HG03460 (cell line): Measurements from ENCODE around the gene SLC2A11.
A peak's percentile ranks its signal among the peaks of the same experiment; 100 is the strongest.
"Not testable (repeated sequence)": the region's sequence is repeated elsewhere in the genome, so short reads cannot be mapped to it uniquely, and the experiment has no call there.

ENCODE experiments used
- ATAC-seq: cut with Tn5 transposase; IDR thresholded peaks from one replicate; pipeline ENCODE4 v1.9.1; 2021; ENCODE audit not compliant: unreplicated experiment

Gene SLC2A11

DNA sequence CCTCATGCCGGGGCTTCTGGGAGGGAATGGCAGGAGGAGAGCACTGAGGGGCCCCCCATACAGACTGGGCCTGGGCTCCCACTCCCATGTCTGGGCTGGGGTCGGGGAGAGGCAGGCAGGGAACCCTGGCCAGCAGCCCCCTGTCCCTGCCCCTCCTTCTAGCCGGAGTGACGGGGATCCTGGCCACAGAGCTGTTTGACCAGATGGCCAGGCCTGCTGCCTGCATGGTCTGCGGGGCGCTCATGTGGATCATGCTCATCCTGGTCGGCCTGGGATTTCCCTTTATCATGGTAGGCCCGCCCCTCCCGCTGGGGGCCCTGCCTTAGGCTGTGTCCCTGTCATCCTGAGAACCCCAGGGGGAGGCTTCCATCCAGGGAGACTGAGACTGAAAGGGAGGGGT lies 26.5 kb downstream of the SLC2A11 start:
- no peak for ATAC-seq

DNA sequence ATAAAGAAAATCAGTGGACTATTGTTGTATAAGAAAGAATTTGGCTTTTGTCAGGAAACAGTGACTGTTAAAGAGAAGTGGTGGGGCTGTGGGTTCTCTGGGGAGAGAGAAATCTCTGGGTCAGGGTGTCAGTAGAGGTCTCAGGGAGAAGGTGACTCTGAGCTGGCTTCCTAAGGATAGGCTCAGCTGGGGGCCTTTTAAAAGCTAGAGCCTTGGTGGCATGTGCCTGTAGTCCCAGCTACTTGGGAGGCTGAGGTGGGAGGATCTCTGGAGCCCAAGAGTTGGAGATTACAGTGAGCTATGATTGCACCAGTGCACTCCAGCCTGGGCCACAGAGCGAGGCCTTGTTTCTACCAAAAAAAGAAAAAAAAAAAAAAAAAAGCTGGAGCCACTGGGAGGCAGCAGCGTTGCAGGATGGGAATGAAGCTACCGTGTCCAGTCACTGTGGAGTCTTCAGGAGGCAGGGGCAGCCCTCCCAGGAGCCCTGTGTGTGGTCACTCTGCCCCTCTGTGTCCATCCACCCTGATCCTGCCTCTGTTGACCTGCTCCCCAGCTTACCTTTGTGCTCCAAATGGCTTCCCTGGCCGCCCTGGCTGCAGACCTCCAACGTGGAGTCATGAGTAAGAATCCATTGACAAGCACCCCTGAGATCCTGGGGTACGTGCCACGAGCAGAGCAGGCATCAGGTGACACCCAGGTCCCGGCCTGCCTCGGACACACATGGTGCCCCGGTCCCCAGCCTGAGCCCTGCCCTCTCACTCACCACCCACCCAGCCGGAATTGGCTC lies 31.1 kb downstream of the SLC2A11 start:
- no peak for ATAC-seq

DNA sequence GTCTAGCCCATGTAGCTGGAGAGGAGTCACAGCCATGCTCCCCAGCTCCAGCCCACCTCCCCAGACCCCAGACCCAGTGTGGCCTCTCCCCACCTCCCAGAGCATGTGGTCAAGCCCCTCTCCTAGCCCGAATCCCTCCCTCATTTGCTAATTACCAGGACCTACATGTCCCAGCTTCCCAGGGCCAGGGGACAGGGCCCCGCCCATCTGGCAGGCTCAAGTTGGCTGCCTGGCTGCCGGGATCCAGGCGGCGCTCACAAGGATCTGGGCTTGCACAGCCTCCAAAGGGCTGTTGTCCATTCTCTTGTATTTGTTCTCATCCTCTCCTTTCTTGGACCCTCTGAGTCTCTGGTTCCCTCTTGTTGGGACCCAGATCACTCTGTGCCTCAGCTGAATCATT lies 31.9 kb downstream of the SLC2A11 start:
- ATAC-seq: no peak

DNA sequence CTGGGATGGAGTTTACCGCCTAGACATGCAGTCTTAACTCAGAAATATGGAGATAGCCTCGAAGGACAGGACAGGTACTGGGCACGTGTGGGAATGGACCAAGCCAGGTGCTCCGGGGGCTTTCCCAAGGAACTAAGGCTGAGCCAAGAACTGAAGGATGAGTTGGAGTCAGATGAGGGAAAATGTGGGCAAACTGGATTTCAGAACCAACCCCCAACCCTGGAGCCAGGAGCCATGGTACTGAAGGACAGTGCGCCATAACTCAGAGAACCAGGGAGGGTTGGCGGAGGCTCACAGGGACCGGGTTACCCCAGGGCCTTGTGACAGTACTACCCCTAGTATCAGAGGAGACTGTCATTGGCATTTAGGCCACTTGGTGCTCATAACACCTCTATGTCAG lies 34.1 kb downstream of the SLC2A11 start:
- ATAC-seq: no peak

DNA sequence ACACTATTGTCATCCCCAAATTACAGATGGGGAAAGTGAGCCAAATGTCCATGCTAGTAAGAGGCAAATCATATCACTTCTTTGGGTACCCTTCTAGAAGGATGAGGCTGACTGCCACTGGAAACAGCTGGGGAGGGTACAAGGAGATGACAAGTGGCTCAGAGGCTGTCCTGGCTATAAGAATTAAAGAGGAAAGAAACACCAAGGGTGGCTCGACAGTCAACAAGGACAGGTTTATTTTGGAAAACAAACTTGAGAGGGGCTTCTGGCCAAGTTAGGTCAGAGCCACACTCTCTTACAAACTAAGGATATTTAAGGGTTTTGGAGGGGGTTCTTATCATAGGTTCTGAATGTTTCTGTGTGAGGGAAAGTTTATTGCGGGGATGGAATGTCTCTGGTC lies 34.5 kb downstream of the SLC2A11 start:
- no peak for ATAC-seq

DNA sequence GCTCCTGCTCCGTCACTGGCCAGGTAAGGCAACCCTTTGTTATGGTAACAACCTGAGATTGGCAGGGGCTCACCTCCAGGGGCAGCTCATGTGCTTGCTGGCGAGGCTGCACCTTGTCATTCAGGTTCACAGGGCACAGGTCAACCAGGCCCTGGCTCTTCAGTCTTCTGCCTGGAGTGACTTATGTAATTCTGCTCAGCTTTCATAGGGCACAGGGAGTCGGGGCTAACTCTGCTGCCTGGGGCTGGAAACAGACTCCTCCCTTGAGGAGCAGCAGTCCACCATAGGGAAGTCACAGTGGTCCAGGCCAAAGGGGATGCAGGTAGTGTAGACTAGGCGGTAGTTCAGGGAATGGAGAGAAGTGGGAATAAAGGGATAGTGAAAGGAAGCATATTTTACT lies 35.0 kb downstream of the SLC2A11 start:
- ATAC-seq: no peak

DNA sequence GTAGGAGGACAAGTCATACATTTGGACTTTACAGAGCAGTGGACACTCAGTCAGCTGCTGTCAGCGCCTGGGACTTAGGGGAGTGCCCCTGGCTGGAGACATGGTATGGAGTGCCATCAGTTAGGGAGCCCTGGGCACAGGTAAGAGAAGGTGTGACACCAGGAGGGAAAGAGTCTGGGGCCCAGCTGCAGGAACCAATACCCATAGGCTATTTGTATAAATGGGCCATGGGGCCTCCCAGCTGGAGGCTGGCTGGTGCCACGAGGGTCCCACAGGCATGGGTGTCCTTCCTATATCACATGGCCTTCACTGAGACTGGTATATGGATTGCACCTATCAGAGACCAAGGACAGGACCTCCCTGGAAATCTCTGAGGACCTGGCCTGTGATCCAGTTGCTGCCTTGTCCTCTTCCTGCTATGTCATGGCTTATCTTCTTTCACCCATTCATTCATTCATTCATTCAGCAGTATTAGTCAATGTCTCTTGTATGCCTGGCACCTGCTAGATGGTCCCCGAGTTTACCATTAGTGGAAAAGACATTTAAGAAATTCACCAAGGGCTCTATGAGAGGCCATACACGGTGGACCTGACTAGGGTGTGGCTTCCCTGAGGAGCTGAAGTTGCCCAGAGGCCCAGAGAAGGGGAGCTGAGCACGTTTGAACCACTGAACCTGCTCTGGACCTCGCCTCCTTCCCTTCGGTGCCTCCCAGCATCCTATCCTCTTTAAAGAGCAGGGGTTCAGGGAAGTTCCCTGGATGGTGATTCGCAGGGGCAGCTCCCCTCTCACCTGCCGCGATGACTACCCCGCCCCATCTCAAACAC lies 35.7 kb downstream of the SLC2A11 start:
- no peak for ATAC-seq

DNA sequence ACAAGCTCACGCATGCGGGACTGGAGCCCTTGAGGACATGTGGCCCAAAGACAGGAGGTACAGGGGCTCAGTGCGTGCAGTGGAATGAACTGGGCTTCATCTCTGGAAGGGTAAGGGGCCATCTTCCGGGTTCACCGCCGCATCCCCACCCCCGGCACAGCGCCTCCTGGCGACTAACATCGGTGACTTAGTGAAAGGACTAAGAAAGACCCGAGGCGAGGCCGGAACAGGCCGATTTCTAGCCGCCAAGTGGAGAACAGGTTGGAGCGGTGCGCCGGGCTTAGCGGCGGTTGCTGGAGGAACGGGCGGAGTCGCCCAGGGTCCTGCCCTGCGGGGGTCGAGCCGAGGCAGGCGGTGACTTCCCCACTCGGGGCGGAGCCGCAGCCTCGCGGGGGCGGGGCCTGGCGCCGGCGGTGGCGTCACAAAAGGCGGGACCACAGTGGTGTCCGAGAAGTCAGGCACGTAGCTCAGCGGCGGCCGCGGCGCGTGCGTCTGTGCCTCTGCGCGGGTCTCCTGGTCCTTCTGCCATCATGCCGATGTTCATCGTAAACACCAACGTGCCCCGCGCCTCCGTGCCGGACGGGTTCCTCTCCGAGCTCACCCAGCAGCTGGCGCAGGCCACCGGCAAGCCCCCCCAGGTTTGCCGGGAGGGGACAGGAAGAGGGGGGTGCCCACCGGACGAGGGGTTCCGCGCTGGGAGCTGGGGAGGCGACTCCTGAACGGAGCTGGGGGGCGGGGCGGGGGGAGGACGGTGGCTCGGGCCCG lies 36.5 kb downstream of the SLC2A11 start, which contains the start of gene MIF:
Gene MIF (plus strand): TSS at position 439 of the 765 bp plus-strand sequence. CDS start 92 bp downstream, at position 531.
- peak; percentile 73 for ATAC-seq

DNA sequence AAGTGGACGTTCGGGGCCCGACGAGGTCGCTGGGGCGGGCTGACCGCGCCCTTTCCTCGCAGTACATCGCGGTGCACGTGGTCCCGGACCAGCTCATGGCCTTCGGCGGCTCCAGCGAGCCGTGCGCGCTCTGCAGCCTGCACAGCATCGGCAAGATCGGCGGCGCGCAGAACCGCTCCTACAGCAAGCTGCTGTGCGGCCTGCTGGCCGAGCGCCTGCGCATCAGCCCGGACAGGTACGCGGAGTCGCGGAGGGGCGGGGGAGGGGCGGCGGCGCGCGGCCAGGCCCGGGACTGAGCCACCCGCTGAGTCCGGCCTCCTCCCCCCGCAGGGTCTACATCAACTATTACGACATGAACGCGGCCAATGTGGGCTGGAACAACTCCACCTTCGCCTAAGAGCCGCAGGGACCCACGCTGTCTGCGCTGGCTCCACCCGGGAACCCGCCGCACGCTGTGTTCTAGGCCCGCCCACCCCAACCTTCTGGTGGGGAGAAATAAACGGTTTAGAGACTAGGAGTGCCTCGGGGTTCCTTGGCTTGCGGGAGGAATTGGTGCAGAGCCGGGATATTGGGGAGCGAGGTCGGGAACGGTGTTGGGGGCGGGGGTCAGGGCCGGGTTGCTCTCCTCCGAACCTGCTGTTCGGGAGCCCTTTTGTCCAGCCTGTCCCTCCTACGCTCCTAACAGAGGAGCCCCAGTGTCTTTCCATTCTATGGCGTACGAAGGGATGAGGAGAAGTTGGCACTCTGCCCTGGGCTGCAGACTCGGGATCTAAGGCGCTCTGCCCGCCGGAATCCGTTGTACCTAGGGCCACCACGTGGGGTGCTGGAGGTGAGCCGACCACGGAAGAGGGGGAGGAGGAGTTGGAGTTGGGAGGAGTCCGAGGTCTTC lies 37.3 kb downstream of the SLC2A11 start:
- peak; percentile 16 for ATAC-seq

DNA sequence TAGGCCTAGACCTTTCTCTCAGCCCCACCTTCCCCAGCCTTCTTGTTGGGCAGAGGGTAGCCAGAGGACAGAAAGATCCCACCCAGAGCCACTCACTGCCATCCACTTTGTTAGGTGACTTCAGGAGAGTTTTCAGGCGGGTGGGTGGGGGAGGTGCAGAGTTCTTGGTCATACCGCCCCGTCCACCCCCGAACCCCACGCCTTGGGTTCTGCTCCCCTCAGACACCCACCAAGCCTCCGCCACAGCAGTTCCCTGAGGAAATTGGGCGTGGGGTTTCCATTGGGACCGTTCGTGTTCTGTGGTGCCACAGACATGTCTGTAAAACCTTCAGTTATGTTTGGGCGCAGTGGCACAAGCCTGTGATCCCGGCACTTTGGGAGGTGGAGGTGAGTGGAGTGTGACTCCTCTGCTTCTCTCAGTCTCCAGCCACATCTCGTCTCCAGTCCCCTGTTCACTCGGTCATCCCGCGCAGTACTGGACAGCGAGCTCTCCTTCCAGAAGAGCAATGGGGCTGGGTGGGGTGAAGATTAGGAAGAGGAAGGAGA lies 38.0 kb downstream of the SLC2A11 start:
- ATAC-seq: no peak

DNA sequence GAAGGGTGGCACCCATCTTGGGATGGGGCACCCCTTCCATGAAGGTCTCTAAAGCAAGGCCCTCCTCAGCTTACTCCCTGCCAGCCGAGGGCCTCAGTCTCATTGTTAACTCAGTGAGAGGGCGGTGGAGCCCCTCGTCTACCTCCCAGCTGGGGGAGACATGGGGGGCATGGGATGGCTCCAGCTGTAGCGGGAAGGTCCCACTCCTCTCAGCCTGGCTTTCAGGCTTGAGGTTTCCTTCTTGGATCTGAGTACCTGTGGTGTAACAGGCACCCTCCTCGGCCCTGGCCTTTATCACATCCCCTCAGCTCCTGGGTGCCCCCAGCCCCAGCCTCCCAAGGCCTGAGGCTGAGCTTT lies 38.5 kb downstream of the SLC2A11 start:
- no peak for ATAC-seq

DNA sequence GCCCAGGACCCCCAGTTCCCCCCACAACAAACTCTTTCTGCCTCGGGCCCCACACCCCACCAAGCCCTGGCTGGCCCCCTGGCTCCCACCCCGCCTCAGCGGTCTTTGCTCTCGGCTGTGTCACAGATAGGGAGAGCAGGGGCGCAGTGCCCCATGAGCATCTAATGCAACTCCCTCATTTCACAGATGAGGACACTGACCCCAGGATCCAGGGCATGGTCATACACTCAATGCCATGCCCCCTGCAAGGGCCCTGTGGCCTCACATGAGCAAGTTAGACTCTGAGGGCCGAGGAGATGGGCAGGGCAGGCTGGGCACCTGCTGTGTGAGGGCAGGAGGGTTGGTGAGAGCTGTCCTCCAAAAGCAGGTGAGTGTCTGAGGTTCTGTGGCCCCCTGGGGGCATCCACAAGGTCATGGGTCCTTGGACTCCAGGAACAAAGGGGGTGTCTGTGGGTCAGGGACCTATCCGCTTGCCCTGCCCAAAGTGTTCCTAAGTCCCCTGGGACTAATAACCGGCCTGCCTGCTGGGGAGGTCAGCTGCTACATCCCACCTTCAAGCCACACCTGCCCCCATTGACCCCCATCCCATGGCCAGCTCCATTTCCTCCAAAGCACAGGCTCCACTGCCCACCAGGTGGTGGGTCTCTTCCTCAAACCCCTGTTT lies 39.0 kb downstream of the SLC2A11 start:
- no peak for ATAC-seq

DNA sequence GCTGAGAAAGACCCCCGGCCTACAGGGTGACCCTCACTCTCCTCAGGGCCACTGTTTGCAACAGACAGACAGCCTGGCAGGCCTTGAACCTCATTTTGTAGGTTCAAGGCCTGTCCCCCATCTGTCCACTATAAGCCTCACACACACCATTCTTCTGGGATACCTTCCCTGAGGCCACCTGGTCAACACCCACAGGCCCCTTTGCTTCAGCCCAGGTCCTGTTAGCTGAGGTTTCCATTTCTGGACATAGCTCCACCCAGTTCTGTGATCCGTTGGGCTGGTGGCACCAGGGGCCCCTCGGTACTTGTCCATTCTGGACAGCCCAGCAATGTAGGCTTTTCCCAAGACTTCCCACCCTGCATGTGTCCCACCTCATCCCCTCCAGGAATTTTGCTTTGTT lies 39.6 kb downstream of the SLC2A11 start:
- no peak for ATAC-seq

DNA sequence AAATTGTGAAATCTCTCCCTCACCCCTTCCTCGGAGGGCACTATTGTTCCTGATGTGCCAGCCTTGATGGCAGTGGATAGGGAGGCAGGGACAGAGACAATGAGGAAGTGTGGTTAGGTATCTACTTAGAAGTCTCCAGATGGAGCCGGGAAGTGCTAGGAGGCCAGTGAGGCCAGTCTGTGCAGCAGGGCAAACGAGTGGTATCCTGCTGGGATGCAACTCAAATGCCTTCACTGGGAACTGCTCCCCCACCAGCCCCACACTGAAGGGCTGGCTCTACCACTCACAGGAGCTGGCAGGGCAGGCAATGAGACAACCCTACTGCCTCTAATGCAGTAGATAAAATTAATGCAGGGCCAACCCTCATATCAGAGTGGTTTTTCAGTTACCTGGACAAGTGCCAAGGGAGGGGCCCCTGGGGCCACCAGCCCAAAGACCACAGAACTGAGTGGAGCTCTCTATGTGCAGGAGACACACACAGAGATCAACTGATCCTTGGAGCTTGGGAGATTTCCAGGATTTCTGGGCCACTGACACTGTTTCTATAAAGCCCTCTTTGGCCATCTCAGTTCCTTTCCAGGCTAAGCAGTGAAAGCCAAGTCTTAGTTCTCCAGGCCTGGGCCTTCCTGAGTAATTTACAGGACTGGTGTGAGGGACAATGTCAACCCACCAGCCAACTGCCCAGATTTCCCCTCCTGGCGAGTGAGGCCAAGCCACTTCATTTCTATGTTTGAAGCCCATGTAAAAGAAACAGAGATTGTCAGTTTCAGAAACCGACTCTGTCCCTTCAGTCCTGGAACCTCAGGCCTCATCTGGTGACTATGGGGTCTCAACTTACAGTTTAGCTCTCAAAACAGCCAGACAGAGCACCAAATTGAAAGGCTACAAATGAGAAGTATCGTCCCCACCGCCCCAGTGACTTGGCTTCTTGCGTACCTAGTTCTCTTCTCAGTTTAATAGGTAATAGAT lies 40.6 kb downstream of the SLC2A11 start:
- no peak for ATAC-seq

DNA sequence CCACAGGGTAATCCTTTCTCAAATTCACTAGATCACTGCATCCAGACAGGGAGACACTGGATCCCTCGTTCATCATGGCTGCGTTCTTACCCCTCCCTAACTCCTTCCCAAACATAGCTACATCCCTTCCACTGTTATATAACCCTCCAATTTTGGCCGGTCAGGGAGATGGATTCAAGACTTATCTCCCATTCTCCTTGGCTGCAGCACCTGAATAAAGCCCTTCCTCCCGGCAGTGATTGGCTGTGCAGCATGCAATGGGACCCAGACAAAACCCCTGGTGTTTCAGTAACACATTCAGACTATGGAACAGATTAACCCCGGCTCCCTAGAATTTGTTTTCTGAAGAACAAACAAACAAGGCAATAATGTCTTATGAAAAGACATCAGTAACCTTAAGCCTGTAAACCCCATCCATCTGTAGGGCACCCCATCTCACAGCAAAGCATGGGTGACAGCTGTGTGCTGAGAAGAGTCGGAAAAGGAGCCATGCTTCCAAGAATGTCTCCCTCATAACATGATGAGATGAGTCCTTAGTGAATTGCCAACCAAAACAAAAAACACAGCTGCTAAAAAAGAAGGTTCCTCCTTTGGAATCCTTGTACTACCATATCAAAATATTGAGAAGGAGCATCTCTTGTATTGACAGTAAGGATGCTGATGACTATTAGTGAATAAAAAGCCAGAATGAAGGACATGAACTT lies 41.5 kb downstream of the SLC2A11 start:
- ATAC-seq: no peak

DNA sequence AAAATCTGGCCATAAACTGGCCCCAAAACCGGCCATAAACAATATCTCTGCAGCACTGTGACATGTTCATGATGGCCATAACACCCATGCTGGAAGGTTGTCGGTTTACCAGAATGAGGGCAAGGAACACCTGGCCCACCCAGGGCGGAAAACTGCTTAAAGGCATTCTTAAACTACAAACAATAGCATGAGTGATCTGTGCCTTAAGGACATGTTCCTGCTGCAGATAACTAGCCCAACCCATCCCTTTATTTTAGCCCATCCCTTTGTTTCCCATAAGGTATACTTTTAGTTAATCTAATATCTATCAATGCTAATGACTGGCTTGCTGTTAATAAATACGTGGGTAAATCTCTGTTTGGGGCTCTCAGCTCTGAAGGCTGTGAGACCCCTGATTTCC lies 42.6 kb downstream of the SLC2A11 start:
- ATAC-seq: not testable (repeated sequence)

DNA sequence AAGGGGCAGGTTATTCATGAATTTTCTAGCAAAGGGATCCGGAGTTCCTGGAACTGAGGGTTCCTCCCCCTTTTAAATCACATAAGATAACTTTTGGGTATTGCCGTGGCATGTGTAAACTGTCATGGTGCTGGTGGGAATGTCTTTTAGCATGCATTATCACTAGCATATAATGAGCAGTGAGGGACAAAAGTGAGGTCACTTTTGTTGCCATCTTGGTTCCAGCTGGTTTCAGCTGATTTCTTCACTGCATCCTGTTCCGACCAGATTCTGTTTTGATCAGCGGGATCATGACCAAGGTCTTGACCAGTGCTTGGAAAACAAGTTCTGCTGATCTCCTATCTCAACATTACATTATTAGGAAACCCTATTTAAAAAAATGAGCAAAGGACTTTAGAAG lies 43.9 kb downstream of the SLC2A11 start:
- no peak for ATAC-seq
